HCT116 (cell line): ENCODE results near the gene LAIR1. TPM values are rescaled to one million over a fixed set of nuclear protein-coding genes. Genes with fewer than 3 reads are reported as not detected.
"Not testable (repeated sequence)": the region's sequence is repeated elsewhere in the genome, so short reads cannot be mapped to it uniquely, and the experiment has no call there.

Source experiments
- ATAC-seq: fragments of 200-7000 bp; cut with Tn5 transposase; 2 replicates; pipeline ENCODE4 v1.9.1; 2020; ENCODE audit warnings: mild to moderate bottlenecking, moderate library complexity
- BruUV-seq: library from RNA; stranded (reverse); fragments of 400-500 nt; replicated peaks from 2 replicates; lab custom pipeline; 2021; lab: Mats Ljungman, UMichigan
- CTCF ChIA-PET: fragments of 300-600 bp; sonication (Branson Sonifier 250); formaldehyde crosslinking; loops from one replicate; lab custom pipeline; 2021; ENCODE audit warnings: antibody characterized with exemption; lab: Charles Lee
- POLR2A ChIA-PET: fragments of 300-600, 350-600 bp; sonication (Branson Sonifier 250); formaldehyde crosslinking; loops from one replicate; lab custom pipeline; 2021; ENCODE audit warnings: antibody characterized with exemption; lab: Charles Lee
- RAD21 ChIA-PET, 2 experiments: fragments of 300-600 bp; sonication (Branson Sonifier 250); formaldehyde crosslinking; loops; one replicate each; lab custom pipeline; 2023; ENCODE audit warnings: low total read pairs in 2 of 2; ENCODE audit not compliant: uncharacterized antibody in 2 of 2, unreplicated experiment in 2 of 2, low non-redundant PET in 1 of 2; lab: Charles Lee
- DNase-seq: peaks from one replicate; pipeline ENCODE4 v3.0.0-alpha.2; 2010; ENCODE audit warnings: low read depth, low spot score
- H2AFZ ChIP-seq: fragments of 200-600 bp; shearing (Covaris generic), sonication (generic); 2 replicates; pipeline ENCODE4 v1.6.1; 2017; ENCODE audit warnings: low read depth, mixed run types, mixed read lengths, antibody characterized with exemption, low read length; ENCODE audit not compliant: poor library complexity, severe bottlenecking
- H3K27ac ChIP-seq: 2 replicates; pipeline ENCODE4 v1.5.1; 2012; ENCODE audit warnings: low read depth, low read length
- H3K27me3 ChIP-seq: fragments of 200-600 bp; sonication (generic); 2 replicates; pipeline ENCODE4 v1.6.1; 2016; ENCODE audit warnings: mixed run types, low read length, mixed read lengths; ENCODE audit not compliant: insufficient read depth
- H3K36me3 ChIP-seq, 2 experiments: fragments of 200-500 bp in 1 of 2; fragments of 200-600 bp in 1 of 2; sonication (Bioruptor generic) in 1 of 2; sonication (generic) in 1 of 2; 2 replicates each; pipeline versions ENCODE4 v1.5.1 to v1.6.1; 2014 to 2016; ENCODE audit warnings: low read length in 2 of 2, inconsistent platforms in 1 of 2, mixed read lengths in 1 of 2, mixed run types in 1 of 2; ENCODE audit not compliant: insufficient read depth in 2 of 2, control insufficient read depth in 1 of 2
- H3K4me1 ChIP-seq, 2 experiments: fragments of 200-600 bp in 1 of 2; sonication (generic) in 1 of 2; 2 replicates each; pipeline versions ENCODE4 v1.5.1 to v1.6.1; 2012 to 2017; ENCODE audit warnings: low read length in 2 of 2, inconsistent platforms in 1 of 2, mild to moderate bottlenecking in 1 of 2, mixed read lengths in 1 of 2, mixed run types in 1 of 2, moderate library complexity in 1 of 2; ENCODE audit not compliant: insufficient read depth in 2 of 2, control insufficient read depth in 1 of 2
- H3K4me2 ChIP-seq: fragments of 200-600 bp; sonication (generic); 2 replicates; pipeline ENCODE4 v1.6.1; 2017; ENCODE audit warnings: mixed run types, low read length, mixed read lengths
- H3K4me3 ChIP-seq, 2 experiments: fragments of 200-600 bp in 1 of 2; sonication (generic) in 1 of 2; replicated peaks in 1 of 2; 2 replicates each; pipeline ENCODE4 v1.5.1; 2011 to 2016; ENCODE audit warnings: low read length in 2 of 2, control low read depth in 1 of 2, low read depth in 1 of 2, mild to moderate bottlenecking in 1 of 2, mixed read lengths in 1 of 2, mixed run types in 1 of 2
- H3K79me2 ChIP-seq: fragments of 200-600 bp; sonication (generic); 2 replicates; pipeline ENCODE4 v1.6.1; 2017; ENCODE audit warnings: mild to moderate bottlenecking, mixed run types, low read length, moderate library complexity, mixed read lengths; ENCODE audit not compliant: insufficient read depth
- H3K9ac ChIP-seq: fragments of 200-600 bp; sonication (generic); 2 replicates; pipeline ENCODE4 v1.6.1; 2016; ENCODE audit warnings: low read length, mixed read lengths
- H3K9me2 ChIP-seq: fragments of 200-600 bp; sonication (generic), shearing (Covaris generic); 2 replicates; pipeline ENCODE4 v1.6.1; 2017; ENCODE audit warnings: mixed run types, mild to moderate bottlenecking, moderate library complexity; ENCODE audit not compliant: insufficient read depth
- H3K9me3 ChIP-seq, 2 experiments: fragments of 200-500 bp in 1 of 2; fragments of 200-600 bp in 1 of 2; sonication (Bioruptor generic) in 1 of 2; sonication (generic) in 1 of 2; 2 replicates each; pipeline ENCODE4 v1.6.1; 2014 to 2017; ENCODE audit warnings: low read length in 2 of 2, mixed read lengths in 2 of 2, inconsistent platforms in 1 of 2, low read depth in 1 of 2, mild to moderate bottlenecking in 1 of 2, mixed run types in 1 of 2, moderate library complexity in 1 of 2; ENCODE audit not compliant: control insufficient read depth in 1 of 2, insufficient read depth in 1 of 2
- H4K20me1 ChIP-seq: fragments of 200-600 bp; sonication (generic), shearing (Covaris generic); 2 replicates; pipeline ENCODE4 v1.6.1; 2017; ENCODE audit warnings: mixed run types, mild to moderate bottlenecking, moderate library complexity; ENCODE audit not compliant: insufficient read depth
- EZH2phosphoT487 ChIP-seq: fragments of 200-600 bp; IDR thresholded peaks from 2 replicates; pipeline ENCODE4 v1.6.1; 2018; ENCODE audit warnings: antibody characterized with exemption, borderline replicate concordance
- POLR2A ChIP-seq: IDR thresholded peaks from 2 replicates; pipeline ENCODE4 v1.7.0; 2011; ENCODE audit warnings: borderline replicate concordance; ENCODE audit not compliant: insufficient read depth, insufficient read length; ENCODE audit errors: extremely low read depth
- POLR2AphosphoS5 ChIP-seq: IDR thresholded peaks from 2 replicates; pipeline ENCODE4 v1.6.1; 2011; ENCODE audit warnings: mild to moderate bottlenecking, low read depth, low read length, moderate library complexity
- RAD21 ChIP-seq: IDR thresholded peaks from 2 replicates; pipeline ENCODE4 v1.6.1; 2012; ENCODE audit warnings: low read depth, mild to moderate bottlenecking
- intact Hi-C: fragments of 100-400 bp; cut with micrococcal nuclease; formaldehyde crosslinking; loops from 2 replicates; pipeline ENCODE4 v1.10.0; 2022
- total RNA-seq: library from RNA; stranded (reverse); gene quantifications from one replicate; pipeline ENCODE4 v1.2.1, GENCODE V29; 2021; ENCODE audit not compliant: unreplicated experiment

LAIR1 gene
- total RNA-seq, 1 experiment from 2014 or later: 0.89 TPM

DNA sequence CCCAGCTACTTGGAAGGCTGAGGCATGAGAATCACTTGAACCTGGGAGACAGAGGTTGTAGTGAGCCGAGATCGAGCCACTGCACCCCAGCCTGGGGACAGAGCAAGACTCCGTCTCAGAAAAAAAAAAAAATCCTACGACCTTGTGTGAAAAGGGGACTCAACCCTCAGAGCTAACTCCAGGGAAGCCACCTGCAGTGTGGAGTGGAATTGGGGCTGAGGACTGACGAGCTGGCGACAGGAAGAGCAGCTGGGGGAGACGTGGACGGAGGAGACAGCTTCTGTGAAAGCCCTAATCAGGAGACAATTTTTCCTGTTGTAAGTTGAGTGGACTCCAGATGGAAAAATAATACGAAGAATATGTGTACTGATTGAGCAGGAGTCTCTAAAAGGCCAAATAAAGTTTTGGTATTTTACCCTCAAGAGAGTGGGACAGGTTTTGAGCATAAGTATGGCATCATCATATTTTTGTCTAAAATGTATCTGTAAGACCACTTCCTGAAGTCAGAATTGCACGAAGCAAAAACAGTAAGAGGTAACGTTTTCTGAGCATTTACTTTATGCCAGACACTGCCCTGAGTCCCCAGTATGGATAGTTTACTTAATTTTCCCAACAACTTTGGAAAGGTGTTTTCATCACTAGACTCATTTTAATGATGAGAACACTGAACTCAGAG, 12.0 kb upstream of the LAIR1 start:
- ATAC-seq (no peak), DNase-seq (no peak)
- H3K9me3 ChIP-seq: no peaks in the 10 kb centered on the region
- no peak overlapping the region for H3K9ac ChIP-seq
- intact Hi-C loops: no loop called here
- H3K79me2 ChIP-seq: no peaks in the 10 kb centered on the region
- no peak overlapping the region for H2AFZ ChIP-seq
- H4K20me1 ChIP-seq: no peaks in the 10 kb centered on the region
- TF ChIP-seq EZH2phosphoT487 (no peak), POLR2AphosphoS5 (no peak), RAD21 (no peak), POLR2A (no peak)
- no peaks in the 10 kb centered on the region for H3K4me1 ChIP-seq
- no peak overlapping the region for H3K4me2 ChIP-seq
- RAD21 ChIA-PET: no interaction called here
- POLR2A ChIA-PET: no interaction called here
- H3K4me3 ChIP-seq: no peak overlapping the region
- no peaks in the 10 kb centered on the region for H3K36me3 ChIP-seq
- CTCF ChIA-PET: interaction anchor here (0.7 kb wide), 1 partner anchor 208 kb away, joined by 3 read pairs; no protein-coding TSS in a partner anchor
- no TSS peak for BruUV-seq
- no peak overlapping the region for H3K27ac ChIP-seq
- no peaks in the 10 kb centered on the region for H3K9me2 ChIP-seq
- no peaks in the 10 kb centered on the region for H3K27me3 ChIP-seq

DNA sequence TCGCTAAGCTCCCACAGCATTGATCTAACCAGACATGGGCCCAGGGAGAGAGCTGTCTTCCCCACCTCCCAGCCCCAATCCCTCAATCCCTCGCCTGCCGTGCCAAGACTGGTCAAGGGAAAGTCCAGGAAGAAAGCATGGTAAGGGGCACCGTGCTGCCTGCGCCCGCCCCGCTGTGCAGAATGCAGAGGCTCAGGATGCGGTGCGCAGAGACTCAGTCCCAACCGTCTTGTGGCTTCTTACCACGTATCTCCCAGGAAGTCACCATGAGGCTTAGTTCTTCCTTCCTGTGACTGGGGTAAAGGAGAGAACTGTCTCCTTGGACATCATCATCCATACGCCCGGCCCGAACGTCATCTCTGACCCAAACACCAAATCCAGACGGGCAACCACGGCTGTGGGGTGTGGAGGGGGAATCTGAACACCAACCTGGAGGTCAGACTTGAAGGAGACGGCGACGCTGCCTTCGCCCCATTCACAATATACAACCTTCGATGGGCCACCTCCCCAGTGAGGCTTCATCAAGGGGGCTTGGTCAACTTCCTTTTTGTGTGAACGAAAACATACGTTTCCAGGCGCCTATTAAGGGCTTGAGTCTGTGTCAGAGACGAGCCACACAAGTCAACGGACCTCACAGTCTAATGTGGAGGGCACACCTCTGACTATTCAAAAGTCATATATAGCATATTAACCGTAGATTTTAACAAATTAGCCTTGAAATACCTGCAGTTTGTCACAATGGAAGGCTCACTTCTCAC, 10.6 kb upstream of the LAIR1 start:
- H3K79me2 ChIP-seq, H3K4me1 ChIP-seq, H3K27ac ChIP-seq, RAD21 ChIA-PET, DNase-seq, H3K27me3 ChIP-seq, POLR2A ChIA-PET, H3K9me2 ChIP-seq, BruUV-seq, H2AFZ ChIP-seq, intact Hi-C loops, H3K4me3 ChIP-seq, H3K36me3 ChIP-seq, H3K4me2 ChIP-seq, ATAC-seq, H4K20me1 ChIP-seq, H3K9ac ChIP-seq, H3K9me3 ChIP-seq: not testable (repeated sequence)
- CTCF ChIA-PET: interaction anchor here (1.1 kb wide), 1 partner anchor 17 kb away, joined by 3 read pairs; no protein-coding TSS in a partner anchor
